Mononuclear cell (primary cell): ENCODE measurements around the gene HYCC1. TPM values are rescaled to one million over a fixed set of nuclear protein-coding genes. Genes with fewer than 3 reads are reported as not detected.

Experiments used
- H3K27me3 ChIP-seq: 2 replicates; pipeline ENCODE4 v1.6.0; 2011; ENCODE audit warnings: low read length, control low read depth; ENCODE audit not compliant: insufficient read depth
- H3K4me1 ChIP-seq: 2 replicates; pipeline ENCODE4 v1.5.1; 2011; ENCODE audit warnings: mild to moderate bottlenecking, low read length, control low read depth; ENCODE audit not compliant: insufficient read depth
- H3K4me3 ChIP-seq: 2 replicates; pipeline ENCODE4 v1.5.1; 2011; ENCODE audit warnings: mild to moderate bottlenecking, low read length, moderate library complexity
- H3K9me3 ChIP-seq: 2 replicates; pipeline ENCODE4 v1.5.1; 2011; ENCODE audit warnings: low read depth, mild to moderate bottlenecking, control low read depth, low read length
- total RNA-seq: library from RNA; depleted of rRNA; stranded (reverse); fragments of >200 nt; gene quantifications from one replicate; pipeline ENCODE4 v1.2.3, GENCODE V29; 2012

HYCC1 gene
- total RNA-seq, 1 donor = 14.6 TPM

GRCh38 chr7:23002698-23003097 lies 11.2 kb downstream of the HYCC1 start:
- Histone ChIP-seq H3K9me3 (no peaks in the 10 kb centered on the region), H3K4me1 (no peaks in the 10 kb centered on the region), H3K4me3 (no peak overlapping the region), H3K27me3 (no peaks in the 10 kb centered on the region)

- no peaks in the 10 kb centered on the region for H3K9me3 ChIP-seq
- H3K27me3 ChIP-seq = no peaks in the 10 kb centered on the region
- no peaks in the 10 kb centered on the region for H3K4me1 ChIP-seq
- no peak overlapping the region for H3K4me3 ChIP-seq
Measured at GRCh38 chr7:23001610-23002009, 12.3 kb downstream of the HYCC1 start.

GRCh38 chr7:23000597-23001360 lies 13.2 kb downstream of the HYCC1 start:
- H3K4me3 ChIP-seq = no peak overlapping the region
- H3K4me1 ChIP-seq = no peaks in the 10 kb centered on the region
- H3K27me3 ChIP-seq = no peaks in the 10 kb centered on the region
- H3K9me3 ChIP-seq = no peaks in the 10 kb centered on the region

GRCh38 chr7:22998519-22998896 lies 15.4 kb downstream of the HYCC1 start:
- Histone ChIP-seq H3K4me3 (no peak overlapping the region), H3K27me3 (no peaks in the 10 kb centered on the region), H3K9me3 (no peaks in the 10 kb centered on the region)

GRCh38 chr7:22997871-22998518 lies 15.9 kb downstream of the HYCC1 start:
- Histone ChIP-seq H3K4me3 (no peak overlapping the region), H3K27me3 (no peaks in the 10 kb centered on the region), H3K4me1 (peaks cover 8% of the 10 kb centered on the region), H3K9me3 (no peaks in the 10 kb centered on the region)

More at GRCh38 chr7:22998519-22998896, 15.4 kb downstream of the HYCC1 start:
- peaks cover 8% of the 10 kb centered on the region for H3K4me1 ChIP-seq

GRCh38 chr7:22996470-22996869 lies 17.5 kb downstream of the HYCC1 start:
- Histone ChIP-seq H3K27me3 (no peaks in the 10 kb centered on the region), H3K9me3 (no peaks in the 10 kb centered on the region), H3K4me1 (peaks cover 8% of the 10 kb centered on the region), H3K4me3 (no peak overlapping the region)

GRCh38 chr7:22995011-22995410 lies 18.9 kb downstream of the HYCC1 start:
- no peaks in the 10 kb centered on the region for H3K27me3 ChIP-seq
- H3K4me3 ChIP-seq = no peak overlapping the region
- H3K4me1 ChIP-seq = peaks cover 8% of the 10 kb centered on the region
- no peaks in the 10 kb centered on the region for H3K9me3 ChIP-seq

- no peaks in the 10 kb centered on the region for H3K27me3 ChIP-seq
- H3K9me3 ChIP-seq = no peaks in the 10 kb centered on the region
- H3K4me3 ChIP-seq = no peak overlapping the region
- H3K4me1 ChIP-seq = peaks cover 8% of the 10 kb centered on the region
Measured at GRCh38 chr7:22992874-22993840, 20.8 kb downstream of the HYCC1 start.

GRCh38 chr7:22990588-22990949 lies 23.4 kb downstream of the HYCC1 start:
- Histone ChIP-seq H3K4me3 (no peak overlapping the region), H3K9me3 (no peaks in the 10 kb centered on the region), H3K27me3 (no peaks in the 10 kb centered on the region), H3K4me1 (peaks cover 8% of the 10 kb centered on the region)

GRCh38 chr7:22989643-22990587 lies 24.0 kb downstream of the HYCC1 start:
- Histone ChIP-seq H3K4me1 (peaks cover 5% of the 10 kb centered on the region), H3K4me3 (no peak overlapping the region), H3K9me3 (no peaks in the 10 kb centered on the region), H3K27me3 (no peaks in the 10 kb centered on the region)

- Histone ChIP-seq H3K9me3 (no peaks in the 10 kb centered on the region), H3K4me3 (no peak overlapping the region), H3K4me1 (no peaks in the 10 kb centered on the region), H3K27me3 (no peaks in the 10 kb centered on the region)
Measured at GRCh38 chr7:22985436-22985835, 28.5 kb downstream of the HYCC1 start.

GRCh38 chr7:22983257-22983855 lies 30.6 kb downstream of the HYCC1 start:
- Histone ChIP-seq H3K4me1 (no peaks in the 10 kb centered on the region), H3K4me3 (no peak overlapping the region), H3K9me3 (no peaks in the 10 kb centered on the region), H3K27me3 (no peaks in the 10 kb centered on the region)

GRCh38 chr7:22980422-22980821 lies 33.5 kb downstream of the HYCC1 start:
- Histone ChIP-seq H3K27me3 (no peaks in the 10 kb centered on the region), H3K9me3 (no peaks in the 10 kb centered on the region), H3K4me3 (no peak overlapping the region), H3K4me1 (no peaks in the 10 kb centered on the region)

GRCh38 chr7:22979861-22980260 lies 34.1 kb downstream of the HYCC1 start:
- H3K27me3 ChIP-seq = no peaks in the 10 kb centered on the region
- H3K4me3 ChIP-seq = no peak overlapping the region
- no peaks in the 10 kb centered on the region for H3K4me1 ChIP-seq
- no peaks in the 10 kb centered on the region for H3K9me3 ChIP-seq
